Measurements from ENCODE around the gene SMYD2.

SMYD2 gene

GRCh38 chr1:214335567-214335966 is 54.6 kb downstream of the SMYD2 start:
- H3K27ac ChIP-seq = no peak overlapping the region
- no peak overlapping the region for H3K4me2 ChIP-seq (ENCODE audit: low read length)
- H3K4me1 ChIP-seq = no peaks in the 10 kb centered on the region
- H3K9me3 ChIP-seq (ENCODE audit: control insufficient read depth, low read length) = no peaks in the 10 kb centered on the region
- H3K27me3 ChIP-seq (ENCODE audit: control insufficient read depth, insufficient read depth, low read length) = no peaks in the 10 kb centered on the region
- no peak overlapping the region for H3K4me3 ChIP-seq (ENCODE audit: low read depth, low read length)
- no peak overlapping the region for H3K9ac ChIP-seq
- no peak overlapping the region for H2AFZ ChIP-seq
- no peaks in the 10 kb centered on the region for H3K79me2 ChIP-seq
- H3K36me3 ChIP-seq (ENCODE audit: control insufficient read depth, insufficient read depth, low read length) = no peaks in the 10 kb centered on the region
- TF ChIP-seq, protein P1, sequence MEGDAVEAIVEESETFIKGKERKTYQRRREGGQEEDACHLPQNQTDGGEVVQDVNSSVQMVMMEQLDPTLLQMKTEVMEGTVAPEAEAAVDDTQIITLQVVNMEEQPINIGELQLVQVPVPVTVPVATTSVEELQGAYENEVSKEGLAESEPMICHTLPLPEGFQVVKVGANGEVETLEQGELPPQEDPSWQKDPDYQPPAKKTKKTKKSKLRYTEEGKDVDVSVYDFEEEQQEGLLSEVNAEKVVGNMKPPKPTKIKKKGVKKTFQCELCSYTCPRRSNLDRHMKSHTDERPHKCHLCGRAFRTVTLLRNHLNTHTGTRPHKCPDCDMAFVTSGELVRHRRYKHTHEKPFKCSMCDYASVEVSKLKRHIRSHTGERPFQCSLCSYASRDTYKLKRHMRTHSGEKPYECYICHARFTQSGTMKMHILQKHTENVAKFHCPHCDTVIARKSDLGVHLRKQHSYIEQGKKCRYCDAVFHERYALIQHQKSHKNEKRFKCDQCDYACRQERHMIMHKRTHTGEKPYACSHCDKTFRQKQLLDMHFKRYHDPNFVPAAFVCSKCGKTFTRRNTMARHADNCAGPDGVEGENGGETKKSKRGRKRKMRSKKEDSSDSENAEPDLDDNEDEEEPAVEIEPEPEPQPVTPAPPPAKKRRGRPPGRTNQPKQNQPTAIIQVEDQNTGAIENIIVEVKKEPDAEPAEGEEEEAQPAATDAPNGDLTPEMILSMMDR (IDR thresholded peaks at IDR 0.05) = no peak

- Histone ChIP-seq H3K4me3 (ENCODE audit: low read depth, low read length) (no peak overlapping the region), H3K27ac (no peak overlapping the region), H3K9ac (no peak overlapping the region), H3K79me2 (no peaks in the 10 kb centered on the region), H3K27me3 (ENCODE audit: control insufficient read depth, insufficient read depth, low read length) (no peaks in the 10 kb centered on the region), H3K4me1 (no peaks in the 10 kb centered on the region), H3K36me3 (ENCODE audit: control insufficient read depth, insufficient read depth, low read length) (no peaks in the 10 kb centered on the region), H3K9me3 (ENCODE audit: control insufficient read depth, low read length) (no peaks in the 10 kb centered on the region), H2AFZ (no peak overlapping the region), H3K4me2 (ENCODE audit: low read length) (no peak overlapping the region)
- TF ChIP-seq, protein P1 (IDR thresholded peaks at IDR 0.05) = no peak
Measured at GRCh38 chr1:214337015-214337414, 56.1 kb downstream of the SMYD2 start.

DNA sequence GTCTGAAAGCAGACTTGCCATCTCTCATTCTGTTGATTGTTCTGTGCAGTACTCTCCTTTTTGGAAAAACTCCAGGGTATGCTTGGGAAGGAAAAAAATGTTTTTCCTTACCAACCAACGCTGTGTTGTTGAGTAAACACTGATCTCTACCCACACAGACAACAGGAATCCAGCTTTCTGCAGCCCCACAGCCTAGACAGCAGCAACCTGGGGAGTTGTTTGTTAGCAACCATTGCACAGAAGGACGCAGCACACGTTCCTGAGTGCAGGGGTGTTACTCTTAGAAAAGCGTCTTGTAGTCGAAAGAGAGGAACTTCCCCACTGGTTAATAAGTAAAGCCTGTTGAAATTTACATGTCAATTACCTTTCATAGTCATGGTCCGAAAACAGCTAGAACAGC is 56.6 kb downstream of the SMYD2 start:
- Histone ChIP-seq H3K36me3 (ENCODE audit: control insufficient read depth, insufficient read depth, low read length) (no peaks in the 10 kb centered on the region), H3K9ac (no peak overlapping the region), H3K9me3 (ENCODE audit: control insufficient read depth, low read length) (no peaks in the 10 kb centered on the region), H3K27me3 (ENCODE audit: control insufficient read depth, insufficient read depth, low read length) (no peaks in the 10 kb centered on the region), H3K4me1 (no peaks in the 10 kb centered on the region), H2AFZ (no peak overlapping the region), H3K79me2 (no peaks in the 10 kb centered on the region), H3K4me3 (ENCODE audit: low read depth, low read length) (no peak overlapping the region), H3K27ac (no peak overlapping the region), H3K4me2 (ENCODE audit: low read length) (no peak overlapping the region)
- TF ChIP-seq, protein P1 (IDR thresholded peaks at IDR 0.05) = no peak

GRCh38 chr1:214338212-214338611 is 57.3 kb downstream of the SMYD2 start:
- Histone ChIP-seq H2AFZ (no peak overlapping the region), H3K4me1 (no peaks in the 10 kb centered on the region), H3K9me3 (ENCODE audit: control insufficient read depth, low read length) (no peaks in the 10 kb centered on the region), H3K79me2 (no peaks in the 10 kb centered on the region), H3K27ac (no peak overlapping the region), H3K4me2 (ENCODE audit: low read length) (no peak overlapping the region), H3K36me3 (ENCODE audit: control insufficient read depth, insufficient read depth, low read length) (no peaks in the 10 kb centered on the region), H3K4me3 (ENCODE audit: low read depth, low read length) (no peak overlapping the region), H3K9ac (no peak overlapping the region), H3K27me3 (ENCODE audit: control insufficient read depth, insufficient read depth, low read length) (no peaks in the 10 kb centered on the region)
- TF ChIP-seq, protein P1 (IDR thresholded peaks at IDR 0.05) = no peak

DNA sequence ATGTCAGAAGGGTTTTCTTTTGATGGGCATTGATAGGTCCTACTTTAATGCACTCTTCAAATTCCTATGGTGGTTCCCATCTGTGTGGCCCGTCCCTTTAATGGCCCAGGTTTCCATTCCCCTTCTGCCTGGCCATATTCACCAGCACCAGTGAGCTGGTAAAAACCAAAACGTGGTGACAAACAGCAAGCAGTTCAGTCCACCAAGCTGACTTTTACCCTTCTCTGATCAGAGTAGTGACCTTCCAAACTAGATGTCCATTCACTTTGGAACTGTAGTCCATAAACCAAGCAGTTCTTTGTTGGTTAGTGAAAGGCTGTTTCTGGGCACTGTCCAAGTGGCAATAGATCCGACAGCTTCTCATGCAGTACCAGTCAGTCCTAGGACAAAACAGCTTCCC is 60.5 kb downstream of the SMYD2 start:
- Histone ChIP-seq H3K4me1 (no peaks in the 10 kb centered on the region), H3K27me3 (ENCODE audit: control insufficient read depth, insufficient read depth, low read length) (no peaks in the 10 kb centered on the region), H3K9ac (no peak overlapping the region), H3K4me3 (ENCODE audit: low read depth, low read length) (no peak overlapping the region), H3K4me2 (ENCODE audit: low read length) (no peak overlapping the region), H2AFZ (no peak overlapping the region), H3K36me3 (ENCODE audit: control insufficient read depth, insufficient read depth, low read length) (no peaks in the 10 kb centered on the region), H3K79me2 (no peaks in the 10 kb centered on the region), H3K27ac (no peak overlapping the region), H3K9me3 (ENCODE audit: control insufficient read depth, low read length) (no peaks in the 10 kb centered on the region)
- TF ChIP-seq, protein P1 (IDR thresholded peaks at IDR 0.05) = no peak
